Urinary bladder (tissue), 4 donors: Measurements from ENCODE around the gene RXRA. TPM values are rescaled to one million over a fixed set of nuclear protein-coding genes. Genes with fewer than 3 reads are reported as not detected.

ENCODE experiments used
- DNase-seq: peaks from one replicate; pipeline ENCODE4 v3.0.0-alpha.2; 2015; ENCODE audit errors: extremely low spot score
- H3K27ac ChIP-seq: one replicate; pipeline ENCODE4 v1.5.1; 2013; ENCODE audit warnings: low read depth, mild to moderate bottlenecking, moderate library complexity
- H3K36me3 ChIP-seq: one replicate; pipeline ENCODE4 v1.6.1; 2013; ENCODE audit warnings: mild to moderate bottlenecking, moderate library complexity; ENCODE audit not compliant: insufficient read depth
- H3K4me1 ChIP-seq: one replicate; pipeline ENCODE4 v1.6.1; 2013; ENCODE audit warnings: mild to moderate bottlenecking, moderate library complexity; ENCODE audit not compliant: insufficient read depth
- H3K4me3 ChIP-seq: one replicate; pipeline ENCODE4 v1.5.1; 2013; ENCODE audit warnings: low read depth, low read length
- WGBS: extraction: QIAGEN DNeasy Blood & Tissue Kit; methylation state at CpG from one replicate; pipeline ENCODE4 v1.1.7; 2013; 5-methylcytosine and 5-hydroxymethylcytosine counted together
- polyA plus RNA-seq: library from polyadenylated mRNA; stranded (reverse); fragments of 200-250 nt; gene quantifications from one replicate; pipeline ENCODE4 v1.2.3, GENCODE V29; 2013
- small RNA-seq: library from RNA; depleted of rRNA; stranded (forward); fragments of <200 nt; gene quantifications from one replicate; pipeline ENCODE3, GENCODE V24; 2014
- total RNA-seq: library from RNA; depleted of rRNA; stranded (reverse); fragments of >200 nt; gene quantifications from one replicate; pipeline ENCODE4 v1.2.3, GENCODE V29; 2014
- donor health status: healthy with polysubstance abuse.
- donor health status: healthy.

RXRA gene
- total and polyA plus RNA-seq, 2 donors, result 19.7 to 70.6 TPM

DNA sequence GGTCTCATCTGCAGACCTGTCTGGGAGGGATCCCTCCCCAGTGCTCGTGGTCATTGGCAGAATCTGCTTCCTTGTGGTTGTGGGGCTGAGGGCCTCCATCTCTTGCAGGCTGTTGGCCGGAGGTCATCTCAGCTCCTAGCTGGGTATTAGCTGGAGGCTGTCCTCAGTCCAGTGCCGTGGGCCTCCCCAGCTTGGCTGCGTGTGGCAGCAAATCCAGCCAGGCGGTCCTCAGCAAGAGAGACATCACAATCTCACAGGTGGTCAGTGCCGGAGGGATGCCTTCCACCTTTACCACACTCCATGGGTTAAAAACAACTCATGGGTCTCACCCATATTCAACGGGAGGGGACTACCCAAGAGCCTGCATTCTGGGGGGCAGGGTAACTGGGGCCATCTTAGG lies 155.5 kb downstream of the RXRA start:
- DNase-seq, result no peak
- Histone ChIP-seq H3K4me1 (no peaks in the 10 kb centered on the region), H3K4me3 (no peak overlapping the region), H3K36me3 (no peaks in the 10 kb centered on the region), H3K27ac (no peak overlapping the region)
- 88% methylated on average over 7 of the region's 7 CpGs for WGBS

GRCh38 chr9:134482226-134482625 lies 156.0 kb downstream of the RXRA start:
- 94% methylated on average over 10 of the region's 10 CpGs for WGBS
- no peaks in the 10 kb centered on the region for H3K36me3 ChIP-seq
- H3K4me3 ChIP-seq, result no peak overlapping the region
- H3K4me1 ChIP-seq, result no peaks in the 10 kb centered on the region
- no peak overlapping the region for H3K27ac ChIP-seq
- DNase-seq, result no peak

DNA sequence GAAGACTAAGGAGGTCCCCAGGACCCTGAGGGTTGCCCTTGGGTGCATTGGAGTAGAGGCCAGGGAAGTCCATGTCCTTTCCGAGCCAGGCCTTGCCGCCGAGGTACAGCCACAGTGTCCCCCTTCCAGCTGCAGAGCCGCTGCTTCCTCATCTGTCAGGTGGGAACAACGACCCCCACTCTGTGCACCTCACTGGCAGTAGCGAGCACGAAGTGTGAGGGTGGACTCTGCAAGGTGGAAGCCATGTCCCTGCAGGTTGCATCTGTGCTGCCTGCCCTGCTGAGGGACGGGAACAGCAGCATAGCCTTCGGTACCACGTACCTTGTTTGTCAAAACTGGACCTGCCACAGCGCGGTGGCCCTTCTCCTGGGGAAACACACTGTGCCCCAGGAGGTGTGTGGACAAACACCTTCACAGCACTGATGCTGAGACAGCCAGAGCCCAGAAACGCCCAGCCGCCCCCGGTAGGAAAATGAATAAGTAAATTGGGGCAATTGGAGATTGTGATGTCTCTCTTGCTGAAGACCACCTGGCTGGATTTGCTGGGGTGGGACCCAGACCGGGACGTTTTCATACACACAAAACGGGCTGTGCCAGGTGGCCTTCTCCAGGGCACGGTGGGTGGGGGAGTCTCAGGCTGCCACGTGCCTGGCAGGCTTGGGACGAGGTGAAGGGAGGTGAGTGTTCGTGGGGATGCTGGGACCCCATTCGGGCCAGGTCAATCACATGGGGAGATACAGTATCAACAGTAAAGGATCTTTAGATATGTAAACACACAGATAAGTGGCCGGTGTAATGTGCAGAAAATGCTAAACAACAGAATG lies 157.3 kb downstream of the RXRA start:
- no peak for DNase-seq
- H3K36me3 ChIP-seq, result no peaks in the 10 kb centered on the region
- H3K4me3 ChIP-seq, result no peak overlapping the region
- H3K27ac ChIP-seq, result no peak overlapping the region
- H3K4me1 ChIP-seq, result no peaks in the 10 kb centered on the region
- WGBS, result 83% methylated on average over 24 of the region's 24 CpGs

GRCh38 chr9:134484479-134484878 lies 158.2 kb downstream of the RXRA start:
- Histone ChIP-seq H3K4me3 (no peak overlapping the region), H3K4me1 (no peaks in the 10 kb centered on the region), H3K27ac (no peak overlapping the region), H3K36me3 (no peaks in the 10 kb centered on the region)
- no peak for DNase-seq
- WGBS, result 97% methylated on average over 3 of the region's 3 CpGs

DNA sequence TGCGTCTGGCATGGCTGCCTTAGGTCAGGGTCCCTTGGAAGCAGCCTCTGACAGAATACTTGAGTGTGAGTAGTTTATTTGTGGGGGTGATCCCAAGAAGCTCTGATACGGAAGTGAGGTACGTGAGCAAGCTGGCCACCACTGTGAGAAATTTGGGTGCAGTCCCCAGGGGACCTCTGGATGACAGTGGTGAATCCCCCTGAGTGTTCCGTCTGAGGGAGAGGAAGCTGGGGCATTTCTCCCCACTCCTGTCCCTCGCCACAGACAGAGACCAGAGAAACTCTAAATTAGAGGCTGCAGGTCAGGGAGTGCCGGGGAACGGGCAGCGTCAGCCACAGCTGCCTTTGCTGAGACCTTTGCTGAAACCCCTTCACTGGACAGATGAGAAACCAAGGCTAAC lies 159.4 kb downstream of the RXRA start:
- WGBS, result 97% methylated on average over 8 of the region's 8 CpGs
- Histone ChIP-seq H3K36me3 (no peaks in the 10 kb centered on the region), H3K27ac (no peak overlapping the region), H3K4me3 (no peak overlapping the region), H3K4me1 (no peaks in the 10 kb centered on the region)
- no peak for DNase-seq

- no peak overlapping the region for H3K4me3 ChIP-seq
- H3K27ac ChIP-seq, result no peak overlapping the region
- H3K4me1 ChIP-seq, result no peaks in the 10 kb centered on the region
- no peak for DNase-seq
- no peaks in the 10 kb centered on the region for H3K36me3 ChIP-seq
- WGBS, result 91% methylated on average over 16 of the region's 16 CpGs
Measured at GRCh38 chr9:134486143-134486591, 159.9 kb downstream of the RXRA start.

DNA sequence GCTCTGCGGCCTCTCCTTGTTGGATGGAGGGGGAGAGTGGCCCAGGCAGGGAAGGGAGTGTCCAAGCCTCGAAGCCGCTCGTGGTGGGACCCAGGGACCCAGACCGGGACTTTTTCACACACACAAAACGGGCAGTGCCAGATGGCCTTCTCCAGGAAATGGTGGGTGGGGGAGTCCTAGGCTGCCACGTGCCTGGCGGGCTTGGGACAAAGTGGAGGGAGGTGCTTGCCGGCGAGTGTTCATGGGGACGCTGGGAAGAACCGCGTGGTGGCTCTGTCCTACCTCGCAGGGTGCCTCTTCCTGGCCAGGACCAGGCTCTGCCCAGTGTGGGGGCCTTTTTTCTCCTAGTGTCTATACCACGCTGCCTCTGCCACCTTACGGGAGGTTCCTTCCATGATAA lies 160.3 kb downstream of the RXRA start:
- no peak for DNase-seq

More for the DNA sequence above, 160.3 kb downstream of the RXRA start:
- Histone ChIP-seq H3K27ac (no peak overlapping the region), H3K36me3 (no peaks in the 10 kb centered on the region), H3K4me1 (no peaks in the 10 kb centered on the region), H3K4me3 (no peak overlapping the region)
- 86% methylated on average over 16 of the region's 16 CpGs for WGBS

Small RNAs within 50 kb of the gene (small RNA-seq; reads per million reads assigned to genes)
- not detected for gene MIR4669

Other genes starting within 250 kb of the RXRA start
- gene WDR5, start 190.4 kb upstream of the RXRA start, total RNA-seq, result 12.3 TPM
- 25.8 TPM for gene WDR5, start 190.4 kb upstream of the RXRA start, polyA plus RNA-seq
- gene RNU6ATAC, start 161.9 kb upstream of the RXRA start, total RNA-seq, result not detected
- gene RNU6ATAC, start 161.9 kb upstream of the RXRA start, polyA plus RNA-seq, result not detected